ENCODE data around the gene ARFGAP3.
"Not testable (repeated sequence)": the region's sequence is repeated elsewhere in the genome, so short reads cannot be mapped to it uniquely, and the experiment has no call there.

Gene ARFGAP3

DNA sequence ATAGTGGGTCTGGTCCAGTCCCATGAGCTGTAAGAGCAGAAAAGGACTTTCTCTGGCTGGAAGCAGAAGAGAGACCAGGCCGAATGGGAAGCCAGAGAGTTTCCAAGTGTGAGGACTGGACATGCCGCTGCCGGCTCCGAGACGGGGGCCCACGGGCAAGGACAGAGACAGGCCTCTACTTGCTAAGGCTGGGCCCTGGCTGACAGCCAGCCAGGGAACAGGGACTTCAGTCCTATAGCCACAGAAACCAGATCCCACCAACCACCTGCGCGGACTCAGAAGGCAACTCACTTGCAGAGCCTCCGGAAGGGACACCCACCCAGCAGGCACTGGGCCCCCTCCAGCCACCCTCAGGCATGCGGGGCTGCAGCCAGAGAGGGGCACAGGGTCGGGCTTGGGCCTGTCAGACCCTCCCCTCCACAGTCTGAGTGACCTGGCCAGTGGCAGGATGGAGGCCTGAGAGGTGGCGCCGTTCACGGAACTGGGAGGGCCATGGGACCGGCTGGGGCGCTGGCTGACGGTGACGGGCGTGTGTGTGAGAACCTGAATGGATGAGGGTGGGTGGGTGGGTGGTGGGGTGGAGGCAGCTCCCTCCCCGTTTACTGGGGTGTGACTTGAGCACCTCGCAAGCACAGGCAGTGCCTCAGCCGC lies 88.6 kb downstream of the ARFGAP3 start:
- DNase-seq: no peak

DNA sequence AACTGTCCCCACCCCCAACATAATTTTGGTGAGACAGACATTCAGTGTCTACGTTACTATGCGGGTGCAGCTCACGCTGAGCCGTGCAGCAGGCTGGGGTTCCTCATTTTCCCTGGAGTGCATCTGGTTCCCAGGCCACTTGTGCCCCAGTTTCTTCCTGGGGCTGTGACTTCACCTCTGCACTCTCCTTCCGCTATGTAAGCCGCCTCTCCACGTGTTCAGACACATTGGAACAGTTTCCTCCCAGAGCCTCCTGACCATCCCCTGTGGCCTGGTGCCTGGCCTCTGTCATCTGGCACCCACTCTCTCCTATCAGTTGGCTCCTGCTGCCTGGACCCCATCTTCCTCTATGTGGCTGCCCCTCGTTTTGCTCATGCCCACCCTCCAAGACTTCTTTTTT lies 90.2 kb downstream of the ARFGAP3 start:
- DNase-seq: no peak

DNA sequence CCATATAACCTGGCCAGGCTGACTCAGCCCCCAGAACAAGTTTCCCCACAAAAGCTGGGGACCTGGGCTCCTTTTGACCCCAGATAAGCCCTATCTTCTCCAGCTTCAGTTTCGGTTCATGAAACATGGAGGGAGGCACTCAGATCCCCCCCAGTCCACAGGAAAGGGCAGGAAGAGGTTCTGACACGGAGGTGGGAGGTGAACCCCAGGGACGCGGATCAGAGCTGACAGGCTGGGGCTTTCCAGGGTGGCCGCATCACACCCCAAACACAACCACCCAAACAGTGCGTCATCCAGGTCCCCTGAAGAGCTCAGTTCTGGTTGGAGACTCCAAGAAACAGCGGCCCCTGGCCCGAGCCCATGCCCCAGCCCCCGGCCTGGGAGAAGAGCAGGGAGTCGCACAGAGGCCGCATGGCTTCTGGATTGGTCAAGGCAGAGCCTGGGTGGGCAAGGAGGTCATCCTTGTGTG lies 92.1 kb downstream of the ARFGAP3 start:
- DNase-seq: no peak

DNA sequence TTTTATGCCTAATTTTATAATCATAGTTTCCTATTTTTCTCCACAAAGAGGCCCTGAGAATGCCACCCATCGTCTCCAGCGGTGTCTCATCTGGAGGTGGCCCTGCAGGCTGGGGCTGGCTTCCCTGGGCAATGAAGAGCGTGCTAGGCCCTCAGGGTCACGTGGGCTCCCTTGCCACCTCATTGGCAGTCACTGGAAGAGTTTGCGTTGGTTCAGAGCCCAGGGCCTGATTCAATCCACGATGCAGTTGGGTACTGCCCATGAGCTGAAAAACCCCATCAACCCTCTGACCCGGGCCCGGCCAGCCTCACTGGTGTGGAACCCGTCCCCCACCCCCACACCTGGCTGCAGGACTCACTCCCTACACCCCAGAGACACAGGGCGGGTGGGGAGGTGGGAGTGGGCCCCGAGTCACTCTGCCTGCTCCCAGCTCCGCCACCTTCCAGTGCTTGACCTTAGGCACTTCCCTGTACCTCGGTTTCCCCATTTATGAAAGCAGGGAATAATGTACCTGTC lies 93.0 kb downstream of the ARFGAP3 start:
- DNase-seq: no peak

DNA sequence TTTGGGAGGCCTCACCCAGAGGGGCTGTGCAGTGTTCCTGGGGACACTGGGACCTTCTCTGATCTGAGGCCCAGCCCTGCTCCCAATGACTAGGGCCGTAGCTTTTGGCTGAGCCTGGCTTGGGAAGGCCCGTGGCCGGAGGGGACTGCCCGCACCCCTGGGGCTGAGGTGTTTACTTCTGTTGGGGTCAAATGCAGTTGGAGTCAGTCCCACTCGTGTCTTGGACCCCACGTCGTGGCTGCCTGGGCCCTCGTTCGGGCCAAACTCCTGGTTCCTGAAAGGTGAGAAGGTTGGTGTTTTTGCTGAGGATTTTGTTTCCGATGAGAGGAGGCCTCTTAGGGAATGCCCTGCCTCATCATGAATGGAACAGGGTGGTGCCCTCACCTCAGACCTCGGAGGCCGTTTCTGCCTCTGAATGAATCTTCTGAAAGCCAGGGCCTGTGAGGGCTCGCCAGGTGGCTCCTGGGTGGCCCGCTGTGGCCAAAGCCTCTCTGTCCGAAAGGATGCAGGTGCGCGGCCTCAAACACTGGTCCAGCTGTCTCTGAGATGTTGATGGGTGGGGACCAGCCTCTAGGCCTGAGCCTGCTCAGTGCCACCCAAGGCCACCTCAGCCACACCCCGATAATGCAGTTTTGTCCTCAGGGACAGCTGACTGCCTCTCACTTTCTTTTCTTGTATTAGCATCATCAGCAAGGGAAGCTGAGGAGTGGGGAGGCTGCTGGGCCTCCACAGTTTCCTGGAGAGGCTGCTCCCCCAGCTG lies 96.1 kb downstream of the ARFGAP3 start:
- no peak for DNase-seq

DNA sequence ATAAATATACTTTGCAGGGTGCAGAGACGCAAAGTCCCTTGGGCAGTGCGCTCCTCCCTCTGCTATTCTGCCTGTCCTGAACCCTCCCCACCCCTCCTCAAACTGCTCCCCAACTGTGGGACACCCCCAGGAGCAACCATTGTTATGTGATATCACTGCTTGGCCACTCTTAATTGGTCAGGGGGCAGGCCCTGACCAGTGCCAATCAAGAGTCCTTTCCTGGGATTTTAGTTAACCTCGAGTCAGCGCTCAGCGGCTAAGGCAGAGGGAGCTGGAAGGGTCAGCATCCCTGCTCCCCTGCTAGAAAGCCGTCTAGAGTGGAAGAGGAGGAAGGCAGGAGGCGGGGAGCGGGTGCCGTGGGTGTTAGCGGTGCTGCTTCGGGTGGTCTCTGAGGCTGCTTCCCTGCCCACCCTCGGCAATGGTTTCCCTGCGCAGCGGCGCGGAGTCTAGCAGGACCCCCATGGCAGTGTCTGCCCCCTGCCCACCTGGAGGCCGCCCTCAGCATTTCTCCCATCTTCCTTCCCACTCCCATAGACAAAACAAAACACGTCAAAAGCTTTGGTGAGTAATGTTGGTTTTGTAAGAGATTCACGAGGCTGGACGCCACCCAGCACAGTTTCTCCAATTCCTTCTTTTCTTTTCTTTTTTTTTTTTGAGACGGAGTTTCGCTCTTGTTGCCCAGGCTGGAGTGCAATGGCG lies 98.0 kb downstream of the ARFGAP3 start:
- DNase-seq: peak; percentile 33

DNA sequence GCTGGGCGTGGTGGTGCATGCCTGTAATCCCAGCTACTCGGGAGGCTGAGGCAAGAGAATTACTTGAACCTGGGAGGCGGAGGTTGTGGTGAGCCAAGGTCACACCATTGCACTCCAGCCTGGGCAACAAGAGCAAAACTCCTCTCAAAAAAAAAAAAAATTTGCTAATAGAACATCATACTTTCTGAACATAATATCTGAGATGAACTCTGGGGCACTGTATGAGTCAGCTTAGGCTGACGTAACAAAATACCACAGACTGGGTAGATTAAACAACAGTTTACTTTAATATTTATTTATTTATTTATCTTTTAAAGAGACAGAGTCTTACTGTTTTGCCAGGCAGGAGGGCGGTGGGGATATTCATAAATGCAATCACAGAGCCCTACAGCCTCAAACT lies 101.5 kb downstream of the ARFGAP3 start:
- DNase-seq: peak; percentile 84

DNA sequence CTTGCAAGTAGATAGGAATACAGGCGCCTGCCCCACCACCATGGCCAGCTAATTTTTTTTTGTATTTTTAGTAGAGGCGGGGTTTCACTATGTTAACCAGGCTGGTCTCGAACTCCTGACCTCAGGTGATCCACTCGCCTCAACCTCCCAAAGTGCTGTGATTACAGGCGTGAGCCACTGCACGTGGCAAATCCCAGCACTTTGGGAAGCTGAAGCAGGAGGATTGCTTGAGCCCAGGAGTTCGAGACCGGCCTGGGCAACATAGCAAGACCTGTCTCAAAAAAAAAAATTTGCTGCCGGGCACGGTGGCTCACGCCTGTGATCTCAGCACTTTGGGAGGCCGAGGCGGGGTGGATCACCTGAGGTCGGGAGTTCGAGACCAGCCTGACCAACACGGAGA lies 102.0 kb downstream of the ARFGAP3 start:
- not testable (repeated sequence) for DNase-seq

DNA sequence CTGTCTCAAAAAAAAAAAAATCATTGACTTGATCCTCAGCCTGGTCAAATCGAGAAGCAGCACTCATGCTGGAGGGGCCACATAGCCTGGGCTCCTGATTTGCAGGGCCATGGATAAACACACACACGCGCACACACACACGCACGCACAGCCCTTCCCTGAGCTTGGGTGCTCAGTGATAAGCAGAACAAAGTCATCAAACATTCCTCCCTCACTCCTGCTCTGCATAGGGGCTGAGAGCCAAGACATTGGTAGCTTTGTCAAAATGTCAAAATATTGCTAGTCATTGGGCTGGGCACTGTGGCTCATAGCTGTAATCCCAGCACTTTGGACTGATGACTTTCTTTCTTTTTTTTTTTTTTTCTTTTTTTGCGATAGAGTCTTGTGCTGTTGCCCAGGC lies 102.4 kb downstream of the ARFGAP3 start:
- DNase-seq: peak; percentile 58

DNA sequence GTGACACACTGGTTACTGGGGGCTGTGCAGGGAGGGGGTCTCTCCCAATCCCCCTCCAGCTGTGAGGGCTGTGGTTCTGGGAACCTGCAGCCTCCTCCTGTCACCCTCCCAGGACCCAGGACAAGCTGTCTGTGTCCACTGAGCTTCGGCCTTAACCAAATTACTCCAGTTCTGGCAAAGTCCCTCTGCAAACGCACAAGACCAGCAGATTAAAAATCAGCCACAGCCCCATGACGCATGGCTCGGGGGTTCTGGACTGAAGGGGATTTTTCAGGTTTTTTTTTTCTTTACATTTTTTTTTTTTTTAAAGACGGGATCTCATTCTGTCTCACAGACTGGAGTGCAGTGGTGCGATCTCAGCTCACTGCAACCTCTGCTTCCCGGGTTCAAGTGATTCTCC lies 104.2 kb downstream of the ARFGAP3 start:
- no peak for DNase-seq

DNA sequence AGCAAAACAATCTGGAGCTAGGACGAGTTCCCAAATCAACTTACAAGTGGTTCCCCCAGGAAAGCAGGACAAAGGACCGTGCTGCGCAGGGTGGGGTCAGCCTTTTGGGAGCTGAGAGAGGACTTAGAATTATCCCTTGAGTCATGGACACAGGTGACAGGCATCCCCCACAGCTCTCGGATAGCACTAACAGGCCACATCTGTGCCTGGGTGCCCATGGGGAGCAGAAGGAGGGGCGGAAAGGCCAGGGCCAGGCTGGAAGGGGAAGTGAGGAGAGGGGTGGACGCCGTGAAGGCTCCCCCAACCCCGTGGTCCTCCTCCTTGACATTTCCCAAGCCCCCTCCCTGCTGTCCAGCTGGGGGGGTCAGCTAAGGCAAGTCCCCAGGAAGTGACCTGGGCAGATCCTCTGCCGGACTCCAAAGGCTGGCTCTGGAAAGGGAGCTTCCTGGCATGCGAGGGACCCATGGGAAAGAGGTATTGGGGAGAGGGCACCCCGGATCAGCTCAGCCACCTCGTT lies 104.8 kb downstream of the ARFGAP3 start:
- no peak for DNase-seq

DNA sequence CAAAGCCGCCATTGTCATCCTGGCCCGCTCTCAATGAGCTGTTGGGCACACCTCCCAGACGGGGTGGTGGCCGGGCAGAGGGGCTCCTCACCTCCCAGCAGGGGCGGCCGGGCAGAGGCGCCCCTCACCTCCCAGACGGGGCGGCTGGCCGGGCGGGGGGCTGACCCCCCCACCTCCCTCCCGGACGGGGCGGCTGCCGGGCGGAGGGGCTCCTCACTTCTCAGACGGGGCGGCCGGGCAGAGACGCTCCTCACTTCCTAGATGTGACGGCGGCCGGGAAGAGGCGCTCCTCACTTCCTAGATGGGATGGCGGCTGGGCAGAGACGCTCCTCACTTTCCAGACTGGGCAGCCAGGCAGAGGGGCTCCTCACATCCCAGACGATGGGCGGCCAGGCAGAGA lies 106.7 kb downstream of the ARFGAP3 start:
- DNase-seq: not testable (repeated sequence)

DNA sequence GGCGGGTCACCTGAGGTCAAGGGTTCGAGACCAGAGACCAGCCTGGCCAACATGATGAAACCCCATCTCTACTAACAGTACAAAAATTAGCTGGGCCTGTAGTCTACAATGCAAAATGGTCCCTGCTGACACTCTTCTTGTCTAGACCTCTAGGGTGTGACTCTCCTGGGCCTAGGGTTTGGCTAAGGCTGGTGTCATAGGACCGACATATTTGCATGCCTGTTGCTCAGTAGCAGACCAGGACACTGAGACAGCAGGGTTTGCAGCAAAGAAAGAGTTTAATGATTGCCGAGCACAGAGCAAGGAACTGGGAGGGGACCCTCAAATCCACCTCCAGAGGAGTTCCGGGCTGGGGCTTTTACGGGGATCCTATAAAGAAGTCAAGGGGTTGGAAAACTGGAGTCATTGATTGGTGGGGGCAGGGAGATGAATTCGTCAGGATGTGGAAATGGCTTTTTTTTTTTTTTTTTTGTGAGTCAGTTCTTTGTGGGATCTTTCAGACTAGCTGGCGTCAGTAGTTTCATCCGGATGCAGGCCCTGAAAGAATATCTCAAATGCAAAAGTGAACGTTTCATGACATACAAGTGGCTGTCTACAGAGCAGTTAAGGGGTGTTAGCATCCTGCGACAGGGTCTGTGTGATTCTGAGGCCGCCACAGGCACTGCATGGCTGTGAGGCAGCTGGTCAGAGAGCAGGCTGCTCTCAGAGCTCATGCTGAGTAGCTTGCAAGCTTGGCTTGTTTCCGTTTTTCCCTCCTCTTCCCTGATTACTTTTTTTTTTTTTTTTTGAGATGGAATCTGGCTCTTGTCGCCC lies 109.2 kb downstream of the ARFGAP3 start:
- peak; percentile 76 for DNase-seq
